ENCODE data around the gene KCNJ2.

DNA sequence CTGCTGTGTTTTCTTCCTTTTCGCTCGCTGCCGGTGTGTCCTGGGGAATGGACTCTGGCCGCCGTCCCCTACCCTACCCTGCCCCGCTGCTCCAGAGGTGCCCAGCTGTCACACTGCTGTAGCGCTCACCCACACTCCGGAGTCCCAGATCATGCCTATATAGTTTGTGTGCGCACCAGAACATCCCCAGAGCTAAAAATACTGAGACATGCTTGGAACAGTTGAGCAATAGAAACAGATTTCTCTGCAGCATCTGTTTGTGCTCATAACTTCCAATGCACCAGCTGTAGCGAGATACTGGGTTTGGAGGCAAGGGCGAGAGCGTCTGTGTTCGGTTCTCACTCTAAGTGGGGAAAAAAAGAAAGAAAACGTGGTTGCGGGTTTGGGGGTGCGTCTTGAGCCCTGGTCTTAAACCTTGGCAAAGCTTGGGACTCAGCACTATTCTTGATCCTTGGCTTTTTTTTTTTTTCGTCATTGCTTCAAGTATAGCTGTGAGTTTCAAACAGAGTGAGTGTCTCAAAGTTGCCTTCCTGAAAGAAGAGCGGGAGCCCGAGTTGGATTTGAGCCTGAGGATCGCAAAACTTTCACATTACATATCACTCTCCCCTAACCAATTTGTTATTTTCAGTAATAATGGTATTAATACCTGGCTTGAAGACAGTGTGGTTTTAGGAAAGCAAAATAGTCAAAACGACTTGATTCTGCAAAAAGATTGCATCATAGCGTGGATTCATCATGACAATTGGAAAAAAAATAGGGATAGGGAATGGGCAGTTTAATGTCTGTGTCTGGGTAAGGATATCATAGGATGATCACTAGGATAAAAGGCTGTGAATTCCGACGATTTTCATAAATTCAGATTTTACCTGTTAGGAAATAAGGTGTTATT lies 621 bp downstream of the KCNJ2 start:
- TF ChIP-seq, protein P1, sequence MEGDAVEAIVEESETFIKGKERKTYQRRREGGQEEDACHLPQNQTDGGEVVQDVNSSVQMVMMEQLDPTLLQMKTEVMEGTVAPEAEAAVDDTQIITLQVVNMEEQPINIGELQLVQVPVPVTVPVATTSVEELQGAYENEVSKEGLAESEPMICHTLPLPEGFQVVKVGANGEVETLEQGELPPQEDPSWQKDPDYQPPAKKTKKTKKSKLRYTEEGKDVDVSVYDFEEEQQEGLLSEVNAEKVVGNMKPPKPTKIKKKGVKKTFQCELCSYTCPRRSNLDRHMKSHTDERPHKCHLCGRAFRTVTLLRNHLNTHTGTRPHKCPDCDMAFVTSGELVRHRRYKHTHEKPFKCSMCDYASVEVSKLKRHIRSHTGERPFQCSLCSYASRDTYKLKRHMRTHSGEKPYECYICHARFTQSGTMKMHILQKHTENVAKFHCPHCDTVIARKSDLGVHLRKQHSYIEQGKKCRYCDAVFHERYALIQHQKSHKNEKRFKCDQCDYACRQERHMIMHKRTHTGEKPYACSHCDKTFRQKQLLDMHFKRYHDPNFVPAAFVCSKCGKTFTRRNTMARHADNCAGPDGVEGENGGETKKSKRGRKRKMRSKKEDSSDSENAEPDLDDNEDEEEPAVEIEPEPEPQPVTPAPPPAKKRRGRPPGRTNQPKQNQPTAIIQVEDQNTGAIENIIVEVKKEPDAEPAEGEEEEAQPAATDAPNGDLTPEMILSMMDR (IDR thresholded peaks at IDR 0.05 in 4 of 5, conservative IDR thresholded peaks at IDR 0.05 in 1 of 5): no peak
- no peak for TF ChIP-seq POLR2A (IDR thresholded peaks at IDR 0.05)

Data from gastrocnemius medialis (tissue), 4 donors.